NCI-H2107 treated with DMSO at 0.1 percent for 48 hours (cell line): ENCODE results near the gene CR2.
"Not testable (repeated sequence)": the region's sequence is repeated elsewhere in the genome, so short reads cannot be mapped to it uniquely, and the experiment has no call there.

Experiments
- DNase-seq: peaks from one replicate; lab custom pipeline; 2025; ENCODE audit not compliant: unreplicated experiment; lab: John Stamatoyannopoulos, UW

CR2 gene

DNA sequence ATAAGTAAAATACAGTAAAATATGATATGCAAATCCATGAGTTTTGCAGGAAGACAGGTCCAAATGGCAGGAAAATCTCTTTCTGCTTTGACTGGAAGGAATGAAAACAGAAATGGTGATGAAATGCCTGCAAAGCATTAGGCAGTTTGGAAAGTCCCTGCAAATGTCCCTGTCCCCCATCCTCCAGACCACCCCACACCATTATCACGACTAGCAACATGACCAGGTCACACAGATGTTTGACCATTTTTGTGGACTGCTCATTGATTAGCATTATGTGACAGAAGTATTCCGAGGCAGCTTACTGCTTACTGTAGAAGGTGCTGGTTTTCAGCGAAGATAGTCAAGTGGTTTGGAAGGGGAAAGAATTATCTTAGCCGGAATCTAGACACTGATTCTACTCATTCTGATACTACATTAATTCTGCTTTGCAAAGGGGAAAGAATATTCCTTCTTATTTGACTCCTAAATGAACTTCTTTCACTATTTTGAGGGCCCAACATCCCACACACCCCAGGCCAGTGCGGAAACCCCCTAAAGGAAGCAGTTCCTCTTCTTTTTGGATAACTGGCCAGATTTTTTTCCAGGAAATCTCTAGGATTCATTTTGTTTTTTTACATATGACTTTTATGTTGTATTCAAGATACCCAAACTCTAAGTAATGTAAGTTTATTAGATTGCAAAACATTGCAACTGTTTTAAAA, 9.5 kb upstream of the CR2 start:
- no peak for DNase-seq

DNA sequence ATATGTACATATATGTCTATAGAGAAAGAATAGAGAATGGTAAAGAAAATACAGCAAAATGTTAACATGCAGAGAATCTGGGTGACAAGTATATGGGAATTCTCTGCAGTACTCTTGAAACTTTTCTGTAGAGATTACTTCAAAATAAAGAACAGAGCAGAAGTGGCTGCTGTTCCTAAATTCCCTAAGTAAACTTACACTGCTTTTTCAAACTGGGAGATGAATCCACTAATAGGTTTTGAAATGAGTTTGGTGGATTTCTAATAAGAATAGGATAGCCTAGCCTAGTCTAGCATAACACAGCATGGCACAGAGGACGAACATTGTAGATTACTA, 450 bp upstream of the CR2 start:
- no peak for DNase-seq

DNA sequence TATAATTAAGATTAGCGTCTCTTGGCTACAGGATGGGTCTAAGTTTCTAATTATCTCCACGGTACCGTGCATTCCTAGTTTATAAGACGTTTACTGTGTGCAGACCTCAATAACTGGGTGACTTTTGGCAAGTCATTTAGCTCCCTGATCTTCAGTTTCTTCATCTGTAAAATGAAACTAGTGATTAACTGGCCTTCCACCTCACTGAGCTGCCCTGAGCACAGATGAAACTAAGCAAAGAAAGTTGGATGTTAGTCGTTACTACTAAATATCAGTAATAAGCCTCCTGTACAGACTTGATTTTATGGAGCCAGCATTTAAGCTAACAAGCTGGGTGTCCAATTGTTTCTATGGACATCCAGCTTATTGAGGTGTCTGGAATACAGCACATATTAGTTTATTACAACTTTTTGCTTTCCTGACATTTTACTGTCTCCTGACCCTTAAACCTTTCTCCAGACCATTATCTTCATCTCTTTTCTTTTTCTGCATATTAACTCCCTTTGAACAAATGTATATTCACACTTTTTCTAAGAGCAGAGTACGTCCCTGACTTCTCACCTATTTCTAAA, 1.1 kb downstream of the CR2 start:
- no peak for DNase-seq

DNA sequence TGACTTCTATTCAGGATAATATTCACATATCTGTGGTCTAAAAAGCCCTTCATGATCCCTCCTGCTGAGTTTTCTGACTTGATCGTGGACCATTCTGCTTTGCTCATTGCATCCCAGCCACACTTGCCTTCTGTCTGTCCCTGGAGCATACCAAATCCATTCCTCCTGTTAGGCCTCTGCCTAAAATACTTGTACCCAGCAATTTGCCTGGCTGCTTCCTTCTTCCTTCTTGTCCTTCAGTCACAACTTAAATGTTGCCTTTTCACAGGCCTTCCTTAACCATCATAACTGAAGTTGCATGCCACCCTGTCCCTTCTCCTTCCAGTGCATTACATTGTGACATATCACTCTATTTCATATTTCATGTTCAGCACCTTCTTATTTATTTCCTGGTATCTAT, 4.3 kb downstream of the CR2 start:
- DNase-seq: no peak

DNA sequence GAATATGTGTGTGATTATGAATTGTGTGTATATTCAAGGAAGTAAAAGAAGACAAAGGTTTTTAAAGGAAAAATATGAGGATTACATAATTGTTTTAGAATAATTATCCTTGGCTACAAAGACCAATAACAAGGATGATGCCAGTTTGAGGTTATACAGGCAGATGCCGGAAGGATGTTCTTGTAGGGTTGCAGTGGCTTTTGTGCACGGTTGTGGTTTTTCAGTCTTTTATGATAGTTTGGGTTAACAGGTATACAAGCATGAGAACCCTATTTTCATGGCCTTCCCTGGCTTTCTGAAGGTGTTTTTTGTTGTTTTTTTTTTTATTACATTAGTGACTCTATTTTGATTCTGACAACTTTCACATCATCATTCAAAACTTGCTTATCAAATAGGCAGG, 4.9 kb downstream of the CR2 start:
- DNase-seq: no peak

DNA sequence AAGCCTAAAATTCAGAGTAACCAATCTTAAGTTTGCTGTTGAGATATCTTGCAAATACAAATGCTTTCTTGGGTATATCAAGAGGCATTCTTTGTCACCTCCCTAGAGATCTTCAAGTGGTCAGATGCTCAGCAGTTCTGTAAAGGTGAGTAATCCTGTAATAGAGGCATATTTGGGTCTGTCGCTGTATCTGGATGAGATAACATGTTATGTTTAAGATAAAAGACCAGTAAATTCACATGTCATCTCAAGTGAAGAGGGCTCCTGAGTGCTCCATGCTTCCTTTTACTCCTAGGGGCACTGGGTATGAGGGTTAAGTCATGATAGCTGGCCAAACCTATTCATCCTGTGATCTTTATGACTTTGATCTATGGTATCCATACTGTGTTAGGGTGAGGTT, 7.5 kb downstream of the CR2 start:
- DNase-seq: no peak

DNA sequence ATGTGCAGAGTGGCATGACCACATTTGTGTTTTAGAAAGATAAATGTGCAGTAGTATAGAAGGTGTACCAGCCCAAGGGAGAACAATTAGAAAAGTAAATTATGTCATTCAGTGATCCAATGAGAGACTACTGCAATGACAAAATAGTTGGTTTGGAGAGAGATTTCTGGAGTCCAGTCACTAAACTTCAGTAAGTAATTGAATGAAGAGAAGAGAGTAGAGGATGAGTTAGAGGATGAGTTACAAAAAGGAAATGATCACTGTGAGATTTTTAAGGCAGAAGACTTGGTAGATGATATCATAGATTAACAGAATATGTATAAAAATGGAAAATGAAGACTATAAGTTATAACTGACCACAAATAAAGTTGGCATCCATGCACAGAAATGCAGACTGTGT, 8.4 kb downstream of the CR2 start:
- DNase-seq: no peak

DNA sequence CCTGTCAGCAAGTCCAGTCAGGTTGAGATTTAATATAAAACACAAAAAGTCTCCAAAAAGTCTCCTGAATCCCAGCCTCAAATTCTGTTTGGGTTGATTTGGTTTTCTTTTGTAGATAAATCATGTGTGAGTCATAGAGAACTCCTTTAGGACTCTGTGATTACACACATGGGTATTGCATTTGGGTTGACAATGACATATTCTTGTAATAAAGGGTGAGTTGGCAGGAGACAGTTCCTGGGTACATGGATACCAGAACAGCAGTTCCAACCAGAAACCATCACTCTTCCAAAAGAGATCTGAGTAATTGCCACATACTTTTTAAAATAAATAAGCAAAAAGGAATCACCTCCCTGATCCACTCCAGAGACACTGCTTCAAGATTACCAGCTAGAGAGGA, 8.9 kb downstream of the CR2 start:
- DNase-seq: no peak

DNA sequence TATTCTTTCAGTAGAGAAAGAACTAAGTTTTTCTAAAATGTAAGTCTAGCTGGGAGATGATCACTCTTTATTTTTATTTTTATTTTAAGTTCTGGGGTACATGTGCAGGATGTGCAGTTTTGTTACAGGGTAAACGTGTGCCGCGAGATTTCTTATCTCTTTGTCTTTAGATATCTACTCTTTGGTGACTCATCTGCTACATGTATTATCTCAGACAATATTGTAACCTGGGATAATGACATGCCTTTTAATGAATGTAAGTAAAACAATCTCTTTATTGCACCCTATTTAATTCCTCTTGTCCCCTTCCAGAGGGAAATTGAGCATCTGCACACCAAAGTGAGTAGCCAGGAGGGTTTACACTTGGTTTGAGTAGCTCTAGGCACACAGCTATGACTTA, 9.4 kb downstream of the CR2 start:
- DNase-seq: no peak

DNA sequence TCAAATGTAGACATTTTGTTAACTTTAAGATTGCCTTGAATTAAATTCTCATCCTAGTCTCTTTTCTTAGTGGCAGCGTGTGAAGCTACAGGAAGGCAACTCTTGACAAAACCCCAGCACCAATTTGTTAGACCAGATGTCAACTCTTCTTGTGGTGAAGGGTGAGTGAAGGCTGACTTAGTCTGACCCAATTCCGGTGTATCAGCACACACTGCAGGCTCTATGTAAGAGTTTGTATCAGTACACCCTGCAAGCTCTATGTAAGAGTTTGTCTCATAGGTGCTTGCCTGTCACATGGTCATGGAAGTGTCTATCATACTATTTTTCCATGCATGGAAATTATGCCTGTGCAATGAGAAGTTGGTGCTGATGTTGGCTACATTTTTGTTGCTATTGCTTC, 16.8 kb downstream of the CR2 start:
- no peak for DNase-seq

DNA sequence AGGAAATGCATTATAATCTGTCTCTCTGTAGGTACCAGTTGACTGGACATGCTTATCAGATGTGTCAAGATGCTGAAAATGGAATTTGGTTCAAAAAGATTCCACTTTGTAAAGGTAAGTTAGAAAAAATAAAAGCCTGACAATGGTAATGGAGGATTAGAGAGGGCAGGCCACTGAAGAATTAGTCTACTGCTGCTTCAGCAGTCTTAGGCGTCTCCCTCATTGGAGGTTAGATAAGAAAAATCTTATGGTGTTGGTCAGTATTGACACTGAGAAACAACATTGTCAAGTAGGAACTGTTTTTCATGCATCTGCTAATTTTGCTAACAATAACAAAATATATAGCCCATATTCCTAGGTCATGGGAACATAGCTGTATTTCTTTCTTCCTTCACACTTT, 20.1 kb downstream of the CR2 start:
- no peak for DNase-seq

DNA sequence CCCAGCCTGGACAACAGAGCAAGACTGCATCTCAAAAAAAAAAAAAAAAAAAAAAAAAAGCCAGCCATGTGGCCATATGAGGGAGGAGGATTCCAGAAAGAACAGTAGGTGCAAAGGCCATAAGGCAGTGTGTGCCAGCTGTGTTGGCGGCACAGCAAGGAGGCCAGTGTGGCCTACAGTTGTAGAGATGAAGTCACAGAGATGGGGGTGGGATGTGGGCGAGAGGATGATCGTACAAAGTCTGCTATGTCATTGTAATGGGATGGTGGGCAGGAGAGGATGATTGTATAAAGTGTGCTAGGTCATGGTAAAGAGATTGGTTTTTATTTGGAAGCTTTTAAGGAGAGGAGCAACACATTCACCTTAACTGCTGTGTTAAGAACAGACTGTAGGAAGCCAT, 32.1 kb downstream of the CR2 start:
- DNase-seq: no peak

DNA sequence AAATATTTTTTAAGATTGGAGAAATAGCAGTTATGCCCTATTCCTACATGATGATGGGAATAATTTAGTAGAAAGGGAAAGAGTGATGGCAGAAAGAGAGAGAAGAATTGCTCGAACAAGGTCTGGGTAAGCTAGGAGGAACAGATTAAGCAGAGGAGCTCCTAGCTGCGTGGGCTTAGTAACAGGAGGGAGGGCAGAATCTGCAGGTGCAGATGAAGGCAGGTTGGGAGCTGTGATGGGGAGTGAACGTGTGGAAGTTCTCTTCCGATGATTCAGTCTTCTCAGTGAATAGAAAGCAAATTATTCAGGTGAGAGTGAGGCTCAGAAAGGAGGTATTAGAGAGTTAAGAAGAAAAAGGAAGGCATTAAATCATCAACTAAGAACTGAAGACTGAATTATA, 33.5 kb downstream of the CR2 start:
- no peak for DNase-seq

DNA sequence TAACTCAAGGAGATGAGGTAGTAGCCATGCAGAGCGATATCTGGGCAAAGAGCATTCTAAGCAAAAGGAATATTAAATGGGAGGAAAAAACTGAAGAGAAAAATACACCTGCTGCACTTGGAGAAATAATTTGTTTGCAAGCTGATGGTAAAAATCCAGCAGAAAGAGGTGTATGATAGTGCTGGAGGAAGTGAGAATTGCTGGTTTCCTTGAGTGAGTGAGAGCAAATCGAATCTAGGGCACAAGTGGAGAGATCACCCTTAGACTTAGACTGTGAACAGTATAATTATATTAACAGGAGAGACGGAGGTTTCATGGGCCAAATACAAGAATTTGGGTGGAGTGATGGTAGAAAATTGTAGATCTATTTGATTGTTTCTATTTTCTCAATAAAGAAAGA, 39.1 kb downstream of the CR2 start:
- DNase-seq: no peak

DNA sequence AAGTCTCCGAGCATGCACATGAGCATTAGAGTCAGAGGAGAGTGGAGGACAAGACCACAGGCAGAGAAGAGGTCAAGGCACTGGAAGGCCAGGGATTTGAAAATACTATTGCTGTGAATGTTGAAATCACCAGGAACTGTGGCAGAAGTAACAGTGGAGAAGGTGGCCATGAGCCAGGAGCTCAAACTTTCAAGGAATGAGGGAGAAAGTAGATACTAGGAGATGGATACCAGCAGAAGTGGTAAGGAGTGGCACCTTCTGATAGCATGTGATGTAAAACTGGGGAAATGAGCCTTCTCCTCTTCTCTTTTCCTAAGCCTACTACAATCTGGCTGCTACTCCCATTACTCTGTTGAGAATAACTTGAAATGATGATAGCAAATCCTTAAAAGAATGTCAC, 40.0 kb downstream of the CR2 start:
- DNase-seq: no peak

DNA sequence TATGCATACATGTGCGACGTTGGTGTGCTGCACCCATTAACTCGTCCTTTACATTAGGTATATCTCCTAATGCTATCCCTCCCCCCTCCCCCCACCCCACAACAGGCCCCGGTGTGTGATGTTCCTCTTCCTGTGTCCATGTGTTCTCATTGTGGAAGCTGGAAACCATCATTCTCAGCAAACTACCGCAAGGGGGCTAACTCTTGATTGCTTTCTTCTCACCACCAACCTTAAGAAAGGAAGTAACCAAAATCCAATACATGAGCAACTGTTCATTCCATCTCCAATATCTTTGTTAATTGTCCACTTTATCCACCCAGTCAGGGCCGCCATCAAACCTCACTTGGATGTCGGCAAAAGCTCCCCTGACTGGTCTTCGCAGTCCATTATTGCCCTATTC, 41.2 kb downstream of the CR2 start:
- DNase-seq: not testable (repeated sequence)

DNA sequence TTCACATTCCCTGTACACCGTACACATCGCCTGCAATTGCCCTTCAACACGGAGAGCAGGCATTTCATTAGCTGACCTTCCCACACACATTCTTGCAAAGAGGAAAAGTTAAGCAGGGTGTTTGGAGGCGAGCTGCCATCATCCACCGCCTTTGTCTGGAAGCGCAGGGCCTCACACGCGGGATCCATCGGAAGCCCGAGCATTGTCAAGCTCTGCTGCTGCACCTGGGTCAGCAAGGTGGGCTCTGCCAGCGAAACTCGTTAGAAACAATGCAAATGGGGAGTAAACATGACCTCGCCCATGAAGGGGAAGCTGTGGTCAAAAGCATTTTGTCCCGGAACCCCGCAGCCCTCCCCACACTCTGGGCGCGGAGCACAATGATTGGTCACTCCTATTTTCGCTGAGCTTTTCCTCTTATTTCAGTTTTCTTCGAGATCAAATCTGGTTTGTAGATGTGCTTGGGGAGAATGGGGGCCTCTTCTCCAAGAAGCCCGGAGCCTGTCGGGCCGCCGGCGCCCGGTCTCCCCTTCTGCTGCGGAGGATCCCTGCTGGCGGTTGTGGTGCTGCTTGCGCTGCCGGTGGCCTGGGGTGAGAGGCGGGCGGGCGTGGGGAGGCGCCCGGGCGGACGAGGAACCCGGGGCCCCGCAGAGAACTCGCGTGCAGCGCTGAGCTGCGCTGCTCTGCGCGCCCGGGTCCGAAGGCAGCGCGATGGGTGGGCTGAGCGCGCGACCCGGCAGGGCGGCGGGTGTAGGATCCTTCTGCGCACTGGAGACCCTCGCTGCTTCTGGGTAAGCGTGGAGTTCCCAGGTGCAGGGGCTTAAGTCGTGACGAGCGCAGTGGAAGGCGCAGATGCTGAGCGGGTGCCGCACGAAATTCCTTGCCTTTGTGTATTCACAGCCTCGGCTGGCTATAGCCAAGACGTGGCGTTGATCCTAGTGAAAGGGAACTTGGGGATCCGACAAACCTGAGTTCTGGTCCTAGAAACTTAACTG, 42.0 kb downstream of the CR2 start, which contains the start of gene CR1:
Gene CR1 (plus strand): TSS at position 357 of the 992 bp plus-strand sequence. CDS start 111 bp downstream, at position 468.
- DNase-seq: no peak

DNA sequence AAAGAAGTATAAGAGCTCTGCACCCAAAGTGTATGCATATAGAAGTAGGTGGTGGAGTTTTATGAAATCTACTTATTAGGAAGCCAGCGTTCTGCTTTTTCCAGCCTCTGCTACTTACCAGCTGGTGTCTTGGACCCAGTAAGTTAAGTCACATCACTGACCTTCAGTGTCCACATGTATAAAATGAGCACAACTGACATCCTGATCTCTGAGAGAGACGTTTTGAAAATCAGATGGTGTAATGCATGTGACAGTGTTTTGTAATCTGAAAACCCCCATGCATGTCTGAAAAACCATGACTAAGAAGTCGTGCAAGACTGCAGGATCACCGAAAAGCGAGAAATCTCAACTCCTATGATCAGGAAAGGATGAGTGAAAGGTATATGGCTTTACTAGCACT, 43.8 kb downstream of the CR2 start:
- DNase-seq: no peak

DNA sequence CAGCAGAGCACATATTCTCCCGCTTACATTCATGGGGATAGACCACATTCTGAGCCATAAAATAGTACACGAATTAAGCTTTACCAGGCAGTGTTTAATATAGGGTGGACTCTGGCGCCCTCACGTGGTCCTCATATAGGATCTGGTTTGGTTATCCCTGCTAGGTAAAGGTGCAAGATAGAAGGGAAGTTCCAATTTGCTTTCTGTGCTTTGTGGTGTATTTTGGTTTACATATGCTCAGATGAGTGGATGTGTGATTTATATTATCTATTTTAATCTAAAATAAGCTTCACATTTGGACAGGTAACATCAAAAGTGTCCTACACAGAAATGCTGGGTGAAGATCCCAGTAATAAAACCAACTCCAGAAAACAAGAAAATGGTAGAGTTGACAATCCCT, 45.4 kb downstream of the CR2 start:
- peak; percentile 74 for DNase-seq

DNA sequence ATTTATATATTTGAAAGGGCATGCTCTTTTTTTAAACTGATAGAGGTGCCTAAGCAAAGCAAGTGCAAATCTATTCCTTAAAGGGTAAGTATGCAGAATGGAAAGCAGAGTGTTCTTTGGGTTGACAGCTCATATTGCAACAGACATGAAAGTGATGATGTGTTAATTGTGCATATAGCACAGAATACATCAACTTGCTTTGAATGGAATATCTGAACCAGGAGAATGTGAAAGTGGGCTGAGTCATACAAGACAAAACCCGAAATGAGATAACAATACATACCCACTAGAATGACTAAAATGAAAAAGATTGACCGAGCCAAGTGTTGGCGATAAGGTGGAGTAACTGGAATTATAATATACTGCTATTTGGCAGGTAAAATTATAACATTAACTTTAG, 46.2 kb downstream of the CR2 start:
- DNase-seq: no peak

DNA sequence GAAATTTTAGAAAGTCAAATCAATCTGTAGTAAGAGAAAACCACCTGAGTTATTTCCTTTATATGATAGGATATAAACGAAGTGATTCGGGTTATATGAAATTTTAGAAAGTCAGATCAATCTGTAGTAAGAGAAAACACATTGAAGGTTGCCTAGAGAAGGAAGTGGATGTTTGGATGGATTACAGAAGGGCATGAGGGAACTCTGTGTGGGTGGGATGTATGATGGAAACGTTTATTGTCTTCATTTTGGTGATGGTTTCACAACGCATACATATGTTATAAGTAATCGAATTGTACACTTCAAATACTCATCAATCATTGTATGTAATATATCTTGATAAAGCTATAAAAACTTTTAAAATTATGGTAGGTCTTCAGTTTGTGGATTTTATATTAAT, 46.9 kb downstream of the CR2 start:
- no peak for DNase-seq

DNA sequence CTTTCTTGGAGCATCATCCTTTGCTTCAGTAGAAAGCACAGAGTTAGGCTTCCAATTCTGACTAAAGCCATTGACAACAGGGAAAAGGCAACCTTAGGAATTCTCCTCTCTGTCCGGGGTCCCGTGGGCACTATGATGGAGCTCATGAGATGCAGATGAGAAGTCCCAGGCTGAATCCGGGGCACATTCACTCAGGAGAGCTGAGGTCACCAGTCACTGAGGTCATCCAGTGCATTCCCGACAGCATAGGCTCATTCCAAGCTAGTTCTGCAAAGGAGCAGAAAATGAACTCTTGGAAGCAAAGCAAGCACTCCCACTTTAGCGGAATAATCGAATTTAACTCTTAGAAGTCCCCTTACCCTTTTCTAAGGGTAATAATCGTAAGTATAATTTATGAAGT, 48.6 kb downstream of the CR2 start:
- DNase-seq: no peak
